ENCODE results near the gene RIMBP2. TPM values are rescaled to one million over a fixed set of nuclear protein-coding genes. Genes with fewer than 3 reads are reported as not detected.

Gene RIMBP2
- total RNA-seq, 1 experiment from 2014 or later: not detected

DNA sequence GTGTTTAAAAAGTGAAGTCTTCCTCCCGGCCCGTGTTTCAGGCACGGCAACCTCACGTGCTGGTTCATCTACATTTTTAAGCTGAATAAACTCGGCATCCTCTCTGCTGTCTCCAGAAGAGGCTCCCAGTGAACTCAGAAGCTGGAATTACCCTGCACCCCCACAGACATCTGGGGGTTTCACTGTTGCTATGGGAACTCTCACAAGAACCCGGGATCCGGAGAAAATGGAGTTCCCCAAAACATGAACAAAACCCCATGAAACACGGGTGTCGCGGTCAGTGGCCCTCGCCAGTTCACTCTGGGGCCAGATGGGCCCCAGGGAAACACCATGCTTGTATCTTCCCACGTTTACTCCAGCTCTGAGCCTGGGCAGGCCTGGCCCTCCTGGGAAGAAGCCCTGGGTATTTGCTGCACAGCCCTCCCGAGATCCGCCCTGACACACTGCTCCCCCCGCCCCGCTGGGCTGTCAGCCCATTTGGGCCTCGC lies 234.7 kb downstream of the RIMBP2 start:
- no peak overlapping the region for H3K4me3 Mint-ChIP-seq (ENCODE audit: unreplicated experiment)
- H3K27me3 Mint-ChIP-seq (ENCODE audit: insufficient read depth, unreplicated experiment): peaks cover 6% of the 10 kb centered on the region
- intact Hi-C loops (cut with micrococcal nuclease; ENCODE audit: unreplicated experiment): no loop called here
- TF ChIP-seq, protein P1, sequence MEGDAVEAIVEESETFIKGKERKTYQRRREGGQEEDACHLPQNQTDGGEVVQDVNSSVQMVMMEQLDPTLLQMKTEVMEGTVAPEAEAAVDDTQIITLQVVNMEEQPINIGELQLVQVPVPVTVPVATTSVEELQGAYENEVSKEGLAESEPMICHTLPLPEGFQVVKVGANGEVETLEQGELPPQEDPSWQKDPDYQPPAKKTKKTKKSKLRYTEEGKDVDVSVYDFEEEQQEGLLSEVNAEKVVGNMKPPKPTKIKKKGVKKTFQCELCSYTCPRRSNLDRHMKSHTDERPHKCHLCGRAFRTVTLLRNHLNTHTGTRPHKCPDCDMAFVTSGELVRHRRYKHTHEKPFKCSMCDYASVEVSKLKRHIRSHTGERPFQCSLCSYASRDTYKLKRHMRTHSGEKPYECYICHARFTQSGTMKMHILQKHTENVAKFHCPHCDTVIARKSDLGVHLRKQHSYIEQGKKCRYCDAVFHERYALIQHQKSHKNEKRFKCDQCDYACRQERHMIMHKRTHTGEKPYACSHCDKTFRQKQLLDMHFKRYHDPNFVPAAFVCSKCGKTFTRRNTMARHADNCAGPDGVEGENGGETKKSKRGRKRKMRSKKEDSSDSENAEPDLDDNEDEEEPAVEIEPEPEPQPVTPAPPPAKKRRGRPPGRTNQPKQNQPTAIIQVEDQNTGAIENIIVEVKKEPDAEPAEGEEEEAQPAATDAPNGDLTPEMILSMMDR (IDR thresholded peaks at IDR 0.05; ENCODE audit: insufficient read depth in 1 of 2, low read depth in 1 of 2, low read length in 1 of 2, severe bottlenecking in 1 of 2, unreplicated experiment in 1 of 2): no peak
- Histone ChIP-seq H3K36me3 (ENCODE audit: control insufficient read depth, insufficient read depth, low read length) (no peaks in the 10 kb centered on the region), H3K4me1 (no peaks in the 10 kb centered on the region), H3K4me3 (ENCODE audit: low read depth, low read length) (no peak overlapping the region), H3K9me3 (no peaks in the 10 kb centered on the region), H3K27me3 (replicated peaks; ENCODE audit: control insufficient read depth, insufficient read depth, low read length) (no peaks in the 10 kb centered on the region)
- DNase-seq: no peak
- ChIA-PET POLR2A (no interaction called here), CTCF (no interaction called here)
- H3K4me1 Mint-ChIP-seq (ENCODE audit: low read depth, unreplicated experiment): no peaks in the 10 kb centered on the region
- H3K27ac Mint-ChIP-seq (ENCODE audit: unreplicated experiment): no peak overlapping the region
- BruUV-seq (replicated peaks): no TSS peak
- no peaks in the 10 kb centered on the region for H3K36me3 Mint-ChIP-seq (ENCODE audit: insufficient read depth, unreplicated experiment)
- H3K9me3 Mint-ChIP-seq (ENCODE audit: unreplicated experiment): no peaks in the 10 kb centered on the region

DNA sequence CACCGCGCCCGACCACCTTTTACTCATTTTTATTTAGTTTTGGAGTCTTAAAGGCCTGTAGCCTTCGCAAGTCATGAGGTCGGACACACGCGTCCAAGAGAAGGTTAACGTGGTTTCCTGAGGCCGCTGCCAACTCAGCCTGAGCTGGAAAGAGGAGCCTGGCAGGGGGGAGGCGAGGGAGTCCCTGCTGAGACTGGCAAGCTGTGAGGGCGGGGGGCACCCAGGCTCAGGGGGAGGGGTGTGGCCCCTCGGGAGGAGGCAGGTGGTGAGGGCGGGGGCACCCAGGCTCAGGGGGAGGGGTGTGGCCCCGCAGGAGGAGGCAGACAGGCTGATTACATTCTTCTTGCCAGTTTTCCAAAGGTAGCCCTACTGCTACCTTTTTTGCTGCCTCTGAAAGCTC lies 235.2 kb downstream of the RIMBP2 start:
- Histone ChIP-seq H3K4me3 (ENCODE audit: low read depth, low read length) (no peak overlapping the region), H3K9me3 (no peaks in the 10 kb centered on the region), H3K27me3 (replicated peaks; ENCODE audit: control insufficient read depth, insufficient read depth, low read length) (no peaks in the 10 kb centered on the region; the same call in 1 of the 2 replicates), H3K36me3 (ENCODE audit: control insufficient read depth, insufficient read depth, low read length) (no peaks in the 10 kb centered on the region), H3K4me1 (no peaks in the 10 kb centered on the region)
- POLR2A ChIA-PET: no interaction called here
- Mint-ChIP-seq H3K27ac (ENCODE audit: unreplicated experiment) (no peak overlapping the region), H3K27me3 (ENCODE audit: insufficient read depth, unreplicated experiment) (peaks cover 7% of the 10 kb centered on the region), H3K36me3 (ENCODE audit: insufficient read depth, unreplicated experiment) (no peaks in the 10 kb centered on the region), H3K4me1 (ENCODE audit: low read depth, unreplicated experiment) (no peaks in the 10 kb centered on the region), H3K9me3 (ENCODE audit: unreplicated experiment) (no peaks in the 10 kb centered on the region), H3K4me3 (ENCODE audit: unreplicated experiment) (no peak overlapping the region)
- TF ChIP-seq, protein P1 (IDR thresholded peaks at IDR 0.05; ENCODE audit: insufficient read depth in 1 of 2, low read depth in 1 of 2, low read length in 1 of 2, severe bottlenecking in 1 of 2, unreplicated experiment in 1 of 2): no peak
- no peak for DNase-seq
- BruUV-seq (replicated peaks): no TSS peak
- CTCF ChIA-PET: no interaction called here
- intact Hi-C loops (cut with micrococcal nuclease; ENCODE audit: unreplicated experiment): no loop called here

DNA sequence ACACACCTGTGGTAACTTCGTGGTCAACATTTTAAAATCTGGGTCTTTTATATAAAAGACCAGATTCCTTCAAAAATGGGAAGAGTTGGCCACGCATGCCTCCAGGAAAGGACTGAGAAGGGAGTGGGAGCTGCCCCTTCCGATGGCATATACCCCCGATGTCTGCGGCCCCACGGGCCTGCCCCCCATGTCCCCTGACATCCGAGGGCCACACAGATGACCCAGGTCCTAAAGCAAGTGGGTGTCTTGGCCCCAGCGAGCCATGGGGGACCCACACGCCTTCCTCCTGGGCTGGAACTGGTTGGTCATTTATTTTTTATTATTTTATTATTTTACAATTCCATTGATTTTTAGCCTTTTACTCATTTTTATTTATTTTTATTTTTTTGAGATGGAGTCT lies 235.9 kb downstream of the RIMBP2 start:
- TF ChIP-seq, protein P1 (IDR thresholded peaks at IDR 0.05; ENCODE audit: insufficient read depth in 1 of 2, low read depth in 1 of 2, low read length in 1 of 2, severe bottlenecking in 1 of 2, unreplicated experiment in 1 of 2): no peak
- Mint-ChIP-seq H3K4me3 (ENCODE audit: unreplicated experiment) (no peak overlapping the region), H3K9me3 (ENCODE audit: unreplicated experiment) (no peaks in the 10 kb centered on the region), H3K27ac (ENCODE audit: unreplicated experiment) (no peak overlapping the region), H3K4me1 (ENCODE audit: low read depth, unreplicated experiment) (no peaks in the 10 kb centered on the region), H3K36me3 (ENCODE audit: insufficient read depth, unreplicated experiment) (no peaks in the 10 kb centered on the region), H3K27me3 (ENCODE audit: insufficient read depth, unreplicated experiment) (peaks cover 13% of the 10 kb centered on the region)
- ChIA-PET CTCF (no interaction called here), POLR2A (no interaction called here)
- BruUV-seq (replicated peaks): no TSS peak
- Histone ChIP-seq H3K9me3 (no peaks in the 10 kb centered on the region), H3K4me3 (ENCODE audit: low read depth, low read length) (no peak overlapping the region), H3K36me3 (ENCODE audit: control insufficient read depth, insufficient read depth, low read length) (no peaks in the 10 kb centered on the region), H3K27me3 (replicated peaks; ENCODE audit: control insufficient read depth, insufficient read depth, low read length) (no peaks in the 10 kb centered on the region; the same call in 1 of the 2 replicates), H3K4me1 (no peaks in the 10 kb centered on the region)
- DNase-seq: no peak
- intact Hi-C loops (cut with micrococcal nuclease; ENCODE audit: unreplicated experiment): no loop called here

Data from Caco-2 (cell line).